H9 (cell line): ENCODE measurements around the gene LRRFIP1. TPM values are rescaled to one million over a fixed set of nuclear protein-coding genes. Genes with fewer than 3 reads are reported as not detected.

ENCODE experiments used
- DNase-seq: peaks from one replicate; pipeline ENCODE4 v3.0.0-alpha.2; 2017
- H2AFZ ChIP-seq: one replicate; pipeline ENCODE4 v1.6.1; 2013; ENCODE audit warnings: mild to moderate bottlenecking, low read length, control low read depth, moderate library complexity
- H2AK5ac ChIP-seq: 2 replicates; pipeline ENCODE4 v1.6.1; 2013; ENCODE audit warnings: low read length, control low read depth, mixed read lengths; ENCODE audit not compliant: insufficient read length
- H2BK120ac ChIP-seq: one replicate; pipeline ENCODE4 v1.6.1; 2013; ENCODE audit warnings: low read depth, mild to moderate bottlenecking, low read length, control low read depth, inconsistent platforms; ENCODE audit not compliant: poor library complexity, severe bottlenecking
- H2BK12ac ChIP-seq: 2 replicates; pipeline ENCODE4 v1.6.1; 2013; ENCODE audit warnings: low read length, control low read depth, mixed read lengths, low read depth; ENCODE audit not compliant: insufficient read length
- H2BK15ac ChIP-seq: 2 replicates; pipeline ENCODE4 v1.6.1; 2013; ENCODE audit warnings: low read depth, low read length, control low read depth
- H2BK20ac ChIP-seq: one replicate; pipeline ENCODE4 v1.6.1; 2013; ENCODE audit warnings: low read depth, mild to moderate bottlenecking, low read length, control low read depth, inconsistent platforms; ENCODE audit not compliant: poor library complexity, severe bottlenecking
- H2BK5ac ChIP-seq: 2 replicates; pipeline ENCODE4 v1.6.1; 2013; ENCODE audit warnings: low read length, control low read depth, mixed read lengths; ENCODE audit not compliant: insufficient read length
- H3K14ac ChIP-seq: 2 replicates; pipeline ENCODE4 v1.6.1; 2013; ENCODE audit warnings: low read length, control low read depth; ENCODE audit not compliant: insufficient read depth
- H3K18ac ChIP-seq: 2 replicates; pipeline ENCODE4 v1.6.1; 2013; ENCODE audit warnings: low read depth, mild to moderate bottlenecking, mixed read lengths, low read length, control low read depth; ENCODE audit not compliant: insufficient read length
- H3K23ac ChIP-seq: 2 replicates; pipeline ENCODE4 v1.6.1; 2013; ENCODE audit warnings: low read length, control low read depth, mixed read lengths, low read depth; ENCODE audit not compliant: insufficient read length
- H3K23me2 ChIP-seq: 2 replicates; pipeline ENCODE4 v1.6.1; 2013; ENCODE audit warnings: low read depth, mild to moderate bottlenecking, mixed read lengths, low read length, control low read depth; ENCODE audit not compliant: insufficient read length, poor library complexity, severe bottlenecking
- H3K27ac ChIP-seq: 2 replicates; pipeline ENCODE4 v1.5.1; 2013; ENCODE audit warnings: low read length, control low read depth, mixed read lengths, low read depth; ENCODE audit not compliant: insufficient read length
- H3K27me3 ChIP-seq: 2 replicates; pipeline ENCODE4 v1.6.1; 2013; ENCODE audit warnings: low read length, control low read depth, inconsistent platforms; ENCODE audit not compliant: insufficient read depth
- H3K4ac ChIP-seq: 2 replicates; pipeline ENCODE4 v1.6.1; 2013; ENCODE audit warnings: low read depth, mild to moderate bottlenecking, control low read depth, inconsistent platforms, low read length, moderate library complexity
- H3K4me1 ChIP-seq: 2 replicates; pipeline ENCODE4 v1.6.1; 2013; ENCODE audit warnings: low read length, control low read depth, inconsistent platforms; ENCODE audit not compliant: insufficient read depth
- H3K4me2 ChIP-seq: 2 replicates; pipeline ENCODE4 v1.6.1; 2013; ENCODE audit warnings: low read length, control low read depth, mixed read lengths; ENCODE audit not compliant: insufficient read length, insufficient read depth
- H3K56ac ChIP-seq: 2 replicates; pipeline ENCODE4 v1.6.1; 2013; ENCODE audit warnings: low read depth, mild to moderate bottlenecking, mixed read lengths, low read length, control low read depth; ENCODE audit not compliant: insufficient read length
- H3K79me1 ChIP-seq: 2 replicates; pipeline ENCODE4 v1.6.1; 2013; ENCODE audit warnings: low read depth, mild to moderate bottlenecking, moderate library complexity, low read length, control low read depth, inconsistent platforms; ENCODE audit not compliant: insufficient read depth, poor library complexity, severe bottlenecking
- H3K79me2 ChIP-seq: 2 replicates; pipeline ENCODE4 v1.6.1; 2013; ENCODE audit warnings: low read length, control low read depth, inconsistent platforms; ENCODE audit not compliant: insufficient read depth
- H3K9ac ChIP-seq: 2 replicates; pipeline ENCODE4 v1.6.1; 2013; ENCODE audit warnings: low read length, control low read depth, mixed read lengths; ENCODE audit not compliant: insufficient read length; ENCODE audit errors: extremely low read depth
- H3K9me3 ChIP-seq: one replicate; pipeline ENCODE4 v1.6.1; 2013; ENCODE audit warnings: low read depth, low read length, inconsistent platforms; ENCODE audit not compliant: control insufficient read depth
- H3T11ph ChIP-seq: one replicate; pipeline ENCODE4 v1.6.1; 2013; ENCODE audit warnings: mild to moderate bottlenecking, low read length, control low read depth, inconsistent platforms
- H4K20me1 ChIP-seq: one replicate; pipeline ENCODE4 v1.6.1; 2013; ENCODE audit not compliant: control insufficient read depth, insufficient read length, insufficient read depth
- H4K5ac ChIP-seq: 2 replicates; pipeline ENCODE4 v1.6.1; 2013; ENCODE audit warnings: low read depth, mild to moderate bottlenecking, mixed read lengths, low read length, control low read depth; ENCODE audit not compliant: insufficient read length
- H4K8ac ChIP-seq: replicated peaks from 2 replicates; pipeline ENCODE4 v1.6.1; 2013; ENCODE audit warnings: low read length, control low read depth, mixed read lengths, low read depth; ENCODE audit not compliant: insufficient read length
- H4K91ac ChIP-seq: 2 replicates; pipeline ENCODE4 v1.6.1; 2013; ENCODE audit warnings: low read depth, mild to moderate bottlenecking, moderate library complexity, mixed read lengths, low read length, control low read depth; ENCODE audit not compliant: insufficient read length
- H3K27ac Mint-ChIP-seq, 3 experiments: 2 replicates in 2 of 3; 3 replicates in 1 of 3; pipeline ENCODE4 v1.8.0; 2020 to 2021; ENCODE audit warnings: mixed read lengths in 3 of 3, mild to moderate bottlenecking in 1 of 3, moderate library complexity in 1 of 3
- H3K27me3 Mint-ChIP-seq: 2 replicates; pipeline ENCODE4 v1.8.0; 2021; ENCODE audit warnings: low read depth, mild to moderate bottlenecking, moderate library complexity, mixed read lengths
- H3K36me3 Mint-ChIP-seq, 3 experiments: 2 replicates in 2 of 3; 3 replicates in 1 of 3; pipeline ENCODE4 v1.8.0; 2020 to 2021; ENCODE audit warnings: low read depth in 3 of 3, mixed read lengths in 3 of 3; ENCODE audit not compliant: insufficient read depth in 1 of 3
- H3K4me1 Mint-ChIP-seq, 2 experiments: 2 replicates each; pipeline ENCODE4 v1.8.0; 2020; ENCODE audit warnings: mixed read lengths in 2 of 2
- H3K4me3 Mint-ChIP-seq, 2 experiments: 2 replicates in 1 of 2; 3 replicates in 1 of 2; pipeline ENCODE4 v1.8.0; 2020 to 2021; ENCODE audit warnings: mild to moderate bottlenecking in 2 of 2, mixed read lengths in 2 of 2, moderate library complexity in 1 of 2
- H3K9me3 Mint-ChIP-seq, 2 experiments: 2 replicates in 1 of 2; 3 replicates in 1 of 2; pipeline ENCODE4 v1.8.0; 2020; ENCODE audit warnings: mild to moderate bottlenecking in 2 of 2, mixed read lengths in 2 of 2, moderate library complexity in 1 of 2
- WGBS: extraction: QIAGEN DNeasy Blood & Tissue Kit; methylation state at CpG from one replicate; pipeline ENCODE4 v1.1.7; 2013; ENCODE audit warnings: missing lambda C conversion rate, low lambda C conversion rate, mixed read lengths; ENCODE audit not compliant: insufficient read length; ENCODE audit errors: extremely low coverage; 5-methylcytosine and 5-hydroxymethylcytosine counted together
- total RNA-seq: library from RNA; stranded (reverse); gene quantifications from 2 replicates; pipeline ENCODE4 v1.2.1, GENCODE V29; 2021
- TF ChIP-seq, protein P1 (sequence below): fragments of 200-600 bp; sonication (generic); conservative IDR thresholded peaks from 3 replicates; pipeline ENCODE4 v1.8.0; 2021; ENCODE audit warnings: antibody characterized with exemption, mild to moderate bottlenecking

LRRFIP1 gene
- total RNA-seq, 1 experiment from 2014 or later, result 38.5 TPM

DNA sequence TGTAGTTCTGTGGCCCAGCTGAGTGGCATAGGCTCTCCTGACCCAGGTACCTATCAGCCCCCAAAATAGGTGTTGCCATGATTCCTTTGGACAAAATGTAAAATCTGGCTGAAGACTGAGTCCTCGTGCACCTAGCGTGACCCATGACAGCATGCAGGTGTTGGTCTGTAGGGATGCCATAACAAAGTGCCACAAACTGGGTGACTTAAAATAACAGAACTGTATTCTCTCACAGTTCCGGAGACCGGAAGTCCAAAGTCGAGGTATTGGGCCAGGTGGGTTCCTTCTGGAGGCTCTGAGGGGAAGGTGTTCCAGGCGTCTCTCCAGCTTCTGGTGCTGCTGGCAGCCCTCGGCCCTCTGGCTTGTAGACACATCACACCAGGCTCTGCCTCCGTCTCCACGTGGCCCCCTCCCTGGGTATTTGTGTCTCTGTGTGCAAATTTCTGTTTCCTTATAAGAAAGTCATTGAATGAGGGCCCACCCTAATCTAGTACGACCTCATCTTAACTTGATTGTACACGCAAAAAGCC lies 34.5 kb downstream of the LRRFIP1 start:
- Histone ChIP-seq H4K8ac (no peak overlapping the region), H2BK120ac (no peak overlapping the region), H2BK20ac (no peak overlapping the region), H3K4ac (no peak overlapping the region), H2BK5ac (no peak overlapping the region), H3K14ac (no peak overlapping the region), H3K23ac (no peak overlapping the region), H3K79me2 (no peaks in the 10 kb centered on the region), H3T11ph (no peak overlapping the region), H4K5ac (no peak overlapping the region), H4K20me1 (no peaks in the 10 kb centered on the region), H3K4me2 (no peak overlapping the region), H3K9me3 (no peaks in the 10 kb centered on the region), H3K27ac (no peak overlapping the region), H3K27me3 (no peaks in the 10 kb centered on the region), H2AFZ (no peak overlapping the region), H3K9ac (no peak overlapping the region), H3K23me2 (peaks cover 3% of the 10 kb centered on the region), H4K91ac (no peak overlapping the region), H3K18ac (no peak overlapping the region), H3K4me1 (no peaks in the 10 kb centered on the region), H3K79me1 (no peaks in the 10 kb centered on the region), H2AK5ac (no peak overlapping the region), H2BK12ac (no peak overlapping the region), H2BK15ac (no peak overlapping the region), H3K56ac (no peak overlapping the region)
- peaks cover 41 to 44% of the 10 kb centered on the region in 2 experiments for H3K4me1 Mint-ChIP-seq
- no peak overlapping the region for H3K4me3 Mint-ChIP-seq
- no peak for DNase-seq
- TF ChIP-seq, protein P1, sequence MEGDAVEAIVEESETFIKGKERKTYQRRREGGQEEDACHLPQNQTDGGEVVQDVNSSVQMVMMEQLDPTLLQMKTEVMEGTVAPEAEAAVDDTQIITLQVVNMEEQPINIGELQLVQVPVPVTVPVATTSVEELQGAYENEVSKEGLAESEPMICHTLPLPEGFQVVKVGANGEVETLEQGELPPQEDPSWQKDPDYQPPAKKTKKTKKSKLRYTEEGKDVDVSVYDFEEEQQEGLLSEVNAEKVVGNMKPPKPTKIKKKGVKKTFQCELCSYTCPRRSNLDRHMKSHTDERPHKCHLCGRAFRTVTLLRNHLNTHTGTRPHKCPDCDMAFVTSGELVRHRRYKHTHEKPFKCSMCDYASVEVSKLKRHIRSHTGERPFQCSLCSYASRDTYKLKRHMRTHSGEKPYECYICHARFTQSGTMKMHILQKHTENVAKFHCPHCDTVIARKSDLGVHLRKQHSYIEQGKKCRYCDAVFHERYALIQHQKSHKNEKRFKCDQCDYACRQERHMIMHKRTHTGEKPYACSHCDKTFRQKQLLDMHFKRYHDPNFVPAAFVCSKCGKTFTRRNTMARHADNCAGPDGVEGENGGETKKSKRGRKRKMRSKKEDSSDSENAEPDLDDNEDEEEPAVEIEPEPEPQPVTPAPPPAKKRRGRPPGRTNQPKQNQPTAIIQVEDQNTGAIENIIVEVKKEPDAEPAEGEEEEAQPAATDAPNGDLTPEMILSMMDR, result no peak
- H3K9me3 Mint-ChIP-seq, result peaks cover 10 to 11% of the 10 kb centered on the region in 2 experiments
- H3K27me3 Mint-ChIP-seq, result peaks cover 3% of the 10 kb centered on the region; the same call in 1 of the 2 replicates
- H3K27ac Mint-ChIP-seq, result no peak overlapping the region; a peak in 1 of 7 replicates
- no CpG with 5 or more reads among the region's 11 CpGs for WGBS
- peaks cover 6 to 16% (median 6%) of the 10 kb centered on the region in 3 experiments for H3K36me3 Mint-ChIP-seq
